H9 (cell line): ENCODE results near the gene ITGBL1. TPM values are rescaled to one million over a fixed set of nuclear protein-coding genes. Genes with fewer than 3 reads are reported as not detected.

Source experiments
- DNase-seq: peaks from one replicate; pipeline ENCODE4 v3.0.0-alpha.2; 2017
- H2AFZ ChIP-seq: one replicate; pipeline ENCODE4 v1.6.1; 2013; ENCODE audit warnings: mild to moderate bottlenecking, low read length, control low read depth, moderate library complexity
- H2AK5ac ChIP-seq: 2 replicates; pipeline ENCODE4 v1.6.1; 2013; ENCODE audit warnings: low read length, control low read depth, mixed read lengths; ENCODE audit not compliant: insufficient read length
- H2BK120ac ChIP-seq: one replicate; pipeline ENCODE4 v1.6.1; 2013; ENCODE audit warnings: low read depth, mild to moderate bottlenecking, low read length, control low read depth, inconsistent platforms; ENCODE audit not compliant: poor library complexity, severe bottlenecking
- H2BK12ac ChIP-seq: 2 replicates; pipeline ENCODE4 v1.6.1; 2013; ENCODE audit warnings: low read length, control low read depth, mixed read lengths, low read depth; ENCODE audit not compliant: insufficient read length
- H2BK15ac ChIP-seq: 2 replicates; pipeline ENCODE4 v1.6.1; 2013; ENCODE audit warnings: low read depth, low read length, control low read depth
- H2BK20ac ChIP-seq: one replicate; pipeline ENCODE4 v1.6.1; 2013; ENCODE audit warnings: low read depth, mild to moderate bottlenecking, low read length, control low read depth, inconsistent platforms; ENCODE audit not compliant: poor library complexity, severe bottlenecking
- H2BK5ac ChIP-seq: 2 replicates; pipeline ENCODE4 v1.6.1; 2013; ENCODE audit warnings: low read length, control low read depth, mixed read lengths; ENCODE audit not compliant: insufficient read length
- H3K14ac ChIP-seq: 2 replicates; pipeline ENCODE4 v1.6.1; 2013; ENCODE audit warnings: low read length, control low read depth; ENCODE audit not compliant: insufficient read depth
- H3K18ac ChIP-seq: 2 replicates; pipeline ENCODE4 v1.6.1; 2013; ENCODE audit warnings: low read depth, mild to moderate bottlenecking, mixed read lengths, low read length, control low read depth; ENCODE audit not compliant: insufficient read length
- H3K23ac ChIP-seq: 2 replicates; pipeline ENCODE4 v1.6.1; 2013; ENCODE audit warnings: low read length, control low read depth, mixed read lengths, low read depth; ENCODE audit not compliant: insufficient read length
- H3K23me2 ChIP-seq: 2 replicates; pipeline ENCODE4 v1.6.1; 2013; ENCODE audit warnings: low read depth, mild to moderate bottlenecking, mixed read lengths, low read length, control low read depth; ENCODE audit not compliant: insufficient read length, poor library complexity, severe bottlenecking
- H3K27ac ChIP-seq: 2 replicates; pipeline ENCODE4 v1.5.1; 2013; ENCODE audit warnings: low read length, control low read depth, mixed read lengths, low read depth; ENCODE audit not compliant: insufficient read length
- H3K27me3 ChIP-seq: 2 replicates; pipeline ENCODE4 v1.6.1; 2013; ENCODE audit warnings: low read length, control low read depth, inconsistent platforms; ENCODE audit not compliant: insufficient read depth
- H3K4ac ChIP-seq: 2 replicates; pipeline ENCODE4 v1.6.1; 2013; ENCODE audit warnings: low read depth, mild to moderate bottlenecking, control low read depth, inconsistent platforms, low read length, moderate library complexity
- H3K4me1 ChIP-seq: 2 replicates; pipeline ENCODE4 v1.6.1; 2013; ENCODE audit warnings: low read length, control low read depth, inconsistent platforms; ENCODE audit not compliant: insufficient read depth
- H3K4me2 ChIP-seq: 2 replicates; pipeline ENCODE4 v1.6.1; 2013; ENCODE audit warnings: low read length, control low read depth, mixed read lengths; ENCODE audit not compliant: insufficient read length, insufficient read depth
- H3K56ac ChIP-seq: 2 replicates; pipeline ENCODE4 v1.6.1; 2013; ENCODE audit warnings: low read depth, mild to moderate bottlenecking, mixed read lengths, low read length, control low read depth; ENCODE audit not compliant: insufficient read length
- H3K79me1 ChIP-seq: 2 replicates; pipeline ENCODE4 v1.6.1; 2013; ENCODE audit warnings: low read depth, mild to moderate bottlenecking, moderate library complexity, low read length, control low read depth, inconsistent platforms; ENCODE audit not compliant: insufficient read depth, poor library complexity, severe bottlenecking
- H3K79me2 ChIP-seq: 2 replicates; pipeline ENCODE4 v1.6.1; 2013; ENCODE audit warnings: low read length, control low read depth, inconsistent platforms; ENCODE audit not compliant: insufficient read depth
- H3K9ac ChIP-seq: 2 replicates; pipeline ENCODE4 v1.6.1; 2013; ENCODE audit warnings: low read length, control low read depth, mixed read lengths; ENCODE audit not compliant: insufficient read length; ENCODE audit errors: extremely low read depth
- H3K9me3 ChIP-seq: one replicate; pipeline ENCODE4 v1.6.1; 2013; ENCODE audit warnings: low read depth, low read length, inconsistent platforms; ENCODE audit not compliant: control insufficient read depth
- H3T11ph ChIP-seq: one replicate; pipeline ENCODE4 v1.6.1; 2013; ENCODE audit warnings: mild to moderate bottlenecking, low read length, control low read depth, inconsistent platforms
- H4K20me1 ChIP-seq: one replicate; pipeline ENCODE4 v1.6.1; 2013; ENCODE audit not compliant: control insufficient read depth, insufficient read length, insufficient read depth
- H4K5ac ChIP-seq: 2 replicates; pipeline ENCODE4 v1.6.1; 2013; ENCODE audit warnings: low read depth, mild to moderate bottlenecking, mixed read lengths, low read length, control low read depth; ENCODE audit not compliant: insufficient read length
- H4K8ac ChIP-seq: replicated peaks from 2 replicates; pipeline ENCODE4 v1.6.1; 2013; ENCODE audit warnings: low read length, control low read depth, mixed read lengths, low read depth; ENCODE audit not compliant: insufficient read length
- H4K91ac ChIP-seq: 2 replicates; pipeline ENCODE4 v1.6.1; 2013; ENCODE audit warnings: low read depth, mild to moderate bottlenecking, moderate library complexity, mixed read lengths, low read length, control low read depth; ENCODE audit not compliant: insufficient read length
- H3K27ac Mint-ChIP-seq, 3 experiments: 2 replicates in 2 of 3; 3 replicates in 1 of 3; pipeline ENCODE4 v1.8.0; 2020 to 2021; ENCODE audit warnings: mixed read lengths in 3 of 3, mild to moderate bottlenecking in 1 of 3, moderate library complexity in 1 of 3
- H3K27me3 Mint-ChIP-seq: 2 replicates; pipeline ENCODE4 v1.8.0; 2021; ENCODE audit warnings: low read depth, mild to moderate bottlenecking, moderate library complexity, mixed read lengths
- H3K36me3 Mint-ChIP-seq, 3 experiments: 2 replicates in 2 of 3; 3 replicates in 1 of 3; pipeline ENCODE4 v1.8.0; 2020 to 2021; ENCODE audit warnings: low read depth in 3 of 3, mixed read lengths in 3 of 3; ENCODE audit not compliant: insufficient read depth in 1 of 3
- H3K4me1 Mint-ChIP-seq, 2 experiments: 2 replicates each; pipeline ENCODE4 v1.8.0; 2020; ENCODE audit warnings: mixed read lengths in 2 of 2
- H3K4me3 Mint-ChIP-seq, 2 experiments: 2 replicates in 1 of 2; 3 replicates in 1 of 2; pipeline ENCODE4 v1.8.0; 2020 to 2021; ENCODE audit warnings: mild to moderate bottlenecking in 2 of 2, mixed read lengths in 2 of 2, moderate library complexity in 1 of 2
- H3K9me3 Mint-ChIP-seq, 2 experiments: 2 replicates in 1 of 2; 3 replicates in 1 of 2; pipeline ENCODE4 v1.8.0; 2020; ENCODE audit warnings: mild to moderate bottlenecking in 2 of 2, mixed read lengths in 2 of 2, moderate library complexity in 1 of 2
- CTCF ChIP-seq: fragments of 200-600 bp; sonication (generic); conservative IDR thresholded peaks from 3 replicates; pipeline ENCODE4 v1.8.0; 2021; ENCODE audit warnings: antibody characterized with exemption, mild to moderate bottlenecking
- total RNA-seq: library from RNA; stranded (reverse); gene quantifications from 2 replicates; pipeline ENCODE4 v1.2.1, GENCODE V29; 2021

The ITGBL1 gene
- total RNA-seq, 1 experiment from 2014 or later = not detected

- no peaks in the 10 kb centered on the region for H3K4me1 Mint-ChIP-seq
- no peak overlapping the region for H3K27ac Mint-ChIP-seq
- no peak overlapping the region for H4K91ac ChIP-seq
- H3K23me2 ChIP-seq = no peaks in the 10 kb centered on the region
- no peak for TF ChIP-seq CTCF
- DNase-seq = no peak
- no peaks in the 10 kb centered on the region for H3K36me3 Mint-ChIP-seq
- H2AFZ ChIP-seq = no peak overlapping the region
- H3K4me2 ChIP-seq = no peak overlapping the region
- no peak overlapping the region for H3K23ac ChIP-seq
- no peak overlapping the region for H2BK120ac ChIP-seq
- no peaks in the 10 kb centered on the region for H4K20me1 ChIP-seq
- H3K9me3 ChIP-seq = no peaks in the 10 kb centered on the region
- no peak overlapping the region for H3K14ac ChIP-seq
- no peak overlapping the region for H3K18ac ChIP-seq
- H3K4ac ChIP-seq = no peak overlapping the region
- no peak overlapping the region for H3K4me3 Mint-ChIP-seq
- H3K79me2 ChIP-seq = no peaks in the 10 kb centered on the region
- no peaks in the 10 kb centered on the region for H3K4me1 ChIP-seq
- no peaks in the 10 kb centered on the region for H3K79me1 ChIP-seq
- H2BK15ac ChIP-seq = no peak overlapping the region
- no peak overlapping the region for H4K8ac ChIP-seq
- no peak overlapping the region for H4K5ac ChIP-seq
- H3K27ac ChIP-seq = no peak overlapping the region
- no peak overlapping the region for H2AK5ac ChIP-seq
- H3K9ac ChIP-seq = no peak overlapping the region
- no peak overlapping the region for H2BK12ac ChIP-seq
- H3K27me3 ChIP-seq = no peaks in the 10 kb centered on the region
- H3K9me3 Mint-ChIP-seq = no peaks in the 10 kb centered on the region
- no peak overlapping the region for H3K56ac ChIP-seq
- no peak overlapping the region for H2BK5ac ChIP-seq
- H3T11ph ChIP-seq = no peak overlapping the region
- H2BK20ac ChIP-seq = no peak overlapping the region
- no peaks in the 10 kb centered on the region for H3K27me3 Mint-ChIP-seq
These were observed 178.9 kb downstream of the ITGBL1 start for GRCh38 chr13:101631395-101631794.
